NB4 (cell line): ENCODE data around the gene FZD7.

Experiments used
- CTCF ChIP-seq: IDR thresholded peaks from one replicate; pipeline ENCODE4 v1.5.1; 2012; ENCODE audit warnings: low read depth, low read length
- MAX ChIP-seq: IDR thresholded peaks from 2 replicates; pipeline ENCODE4 v1.6.1; 2011; ENCODE audit warnings: low read depth, low read length
- MYC ChIP-seq: IDR thresholded peaks from 2 replicates; pipeline ENCODE4 v1.6.1; 2011; ENCODE audit warnings: low read depth, low read length
- POLR2A ChIP-seq: IDR thresholded peaks from 2 replicates; pipeline ENCODE4 v1.6.1; 2011; ENCODE audit warnings: mild to moderate bottlenecking; ENCODE audit not compliant: insufficient read length; ENCODE audit errors: extremely low read depth

GRCh38 chr2:202030691-202031090 is 3.0 kb upstream of the FZD7 start:
- TF ChIP-seq CTCF (no peak), POLR2A (no peak), MYC (no peak), MAX (no peak)
